ENCODE measurements around the gene BZW1. TPM values are rescaled to one million over a fixed set of nuclear protein-coding genes. Genes with fewer than 3 reads are reported as not detected.
"Not testable (repeated sequence)": the region's sequence is repeated elsewhere in the genome, so short reads cannot be mapped to it uniquely, and the experiment has no call there.

The BZW1 gene
- total RNA-seq, 2 donors from 2014 or later = 492 to 527 TPM

DNA sequence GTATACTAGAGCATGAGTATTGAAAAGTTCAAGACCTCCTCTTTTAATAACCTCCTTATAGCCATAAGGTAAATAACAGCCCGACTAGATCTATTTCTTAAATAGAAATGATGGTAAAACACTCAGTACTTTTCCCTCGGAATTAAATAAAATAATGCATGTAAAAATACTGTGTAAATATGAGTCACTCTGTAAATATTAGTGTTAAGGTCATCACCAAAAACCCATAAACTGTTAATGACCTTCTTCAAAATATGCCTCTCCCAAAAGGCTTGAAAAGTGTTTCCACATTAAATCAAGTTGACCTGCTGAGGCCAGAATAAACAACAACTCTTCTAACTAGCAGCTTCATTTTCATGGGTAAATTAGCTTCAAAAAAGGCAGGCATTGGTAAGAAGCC is 25.3 kb upstream of the BZW1 start:
- ATAC-seq (no peak), DNase-seq (ENCODE audit: low spot score in 2 of 2) (no peak)
- H3K9me3 Mint-ChIP-seq = no peaks in the 10 kb centered on the region
- H3K27ac Mint-ChIP-seq = no peak overlapping the region
- no peaks in the 10 kb centered on the region for H3K36me3 Mint-ChIP-seq

DNA sequence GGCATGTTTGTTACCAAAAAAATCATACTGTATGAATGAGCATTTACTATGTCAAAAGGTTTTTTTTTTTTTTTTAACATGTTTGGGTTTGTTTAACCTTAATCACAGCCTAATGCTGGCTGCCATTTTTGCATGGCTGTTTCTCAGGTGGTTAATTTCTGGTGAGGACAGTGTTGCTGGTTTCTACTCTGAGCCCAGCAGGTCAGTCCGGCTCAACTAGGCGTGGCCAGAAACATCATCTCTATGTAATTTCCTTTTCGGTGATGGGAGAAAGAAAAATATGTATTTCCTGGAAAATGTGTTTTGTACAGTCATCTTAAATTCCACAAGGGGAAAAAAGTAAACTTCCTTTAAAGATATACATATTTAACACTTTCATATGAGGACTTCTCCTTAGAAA is 24.9 kb upstream of the BZW1 start:
- no peaks in the 10 kb centered on the region for H3K36me3 Mint-ChIP-seq
- no peak overlapping the region for H3K27ac Mint-ChIP-seq
- ATAC-seq (no peak), DNase-seq (ENCODE audit: low spot score in 2 of 2) (no peak)
- H3K9me3 Mint-ChIP-seq = no peaks in the 10 kb centered on the region

DNA sequence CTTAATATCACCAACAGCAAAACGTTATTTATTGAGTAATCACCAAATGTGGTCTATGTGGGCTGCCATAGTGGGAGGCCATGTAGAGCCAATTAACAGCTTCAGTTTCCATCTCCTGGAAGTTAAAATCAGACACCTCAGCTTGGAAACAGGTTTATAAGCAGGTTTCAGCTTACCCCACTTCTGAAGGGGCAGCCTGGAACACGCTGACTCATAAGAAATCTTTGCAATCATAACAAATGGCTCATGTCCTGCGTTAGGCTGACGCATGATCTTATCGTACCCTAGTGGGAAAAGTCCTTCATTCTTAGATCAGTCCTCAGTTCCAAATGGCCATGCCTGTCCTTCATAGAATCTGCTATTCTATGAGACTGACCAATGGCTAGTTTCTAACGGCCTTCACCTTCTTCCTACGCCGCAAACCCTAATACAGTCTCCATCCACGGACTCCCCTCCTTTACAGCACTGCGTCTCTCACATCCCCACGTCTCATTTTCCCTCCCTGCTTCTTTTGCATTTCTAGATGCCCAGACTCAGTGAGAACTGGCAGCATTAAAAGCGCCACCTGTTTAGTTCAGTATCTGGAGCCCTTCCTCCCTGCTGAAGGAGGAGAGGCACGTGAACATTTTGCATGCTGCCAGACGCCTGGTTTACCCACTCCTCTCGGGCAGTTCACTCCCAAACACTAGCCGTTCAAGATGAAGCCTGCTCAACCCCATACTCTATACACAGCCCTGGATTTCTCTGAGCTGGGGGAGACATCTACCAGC is 24.2 kb upstream of the BZW1 start:
- Mint-ChIP-seq H3K27ac (no peak overlapping the region), H3K36me3 (no peaks in the 10 kb centered on the region), H3K9me3 (no peaks in the 10 kb centered on the region)
- peak; percentile 46 to 79 for ATAC-seq
- DNase-seq (ENCODE audit: low spot score in 2 of 2) = no peak

DNA sequence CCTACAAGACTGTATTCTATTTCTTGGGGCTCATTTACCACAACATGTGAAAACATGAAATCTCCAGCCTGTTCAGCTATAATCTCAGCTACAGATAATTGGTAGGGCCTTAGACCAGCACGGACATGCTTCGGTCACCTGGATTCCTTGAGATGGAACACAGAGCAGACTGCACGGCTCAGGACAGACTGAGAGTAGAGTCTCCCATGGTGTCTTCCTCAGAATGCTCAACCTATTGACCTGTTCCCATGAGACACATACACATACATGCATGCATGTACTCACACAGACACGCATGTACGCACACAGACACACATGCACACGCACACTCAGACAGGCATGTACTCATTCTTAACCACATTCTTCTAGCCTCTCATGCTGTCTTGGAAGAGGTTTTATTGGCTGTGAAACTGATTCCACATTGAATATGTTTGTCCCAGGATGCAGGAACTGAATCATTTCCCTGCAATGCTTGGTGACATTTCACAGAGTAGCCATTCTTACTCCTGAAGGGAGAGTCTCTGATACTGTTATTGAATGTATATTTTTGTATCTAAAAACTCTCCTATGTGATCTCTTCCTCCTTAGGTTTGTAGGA is 23.5 kb upstream of the BZW1 start:
- DNase-seq (ENCODE audit: low spot score in 2 of 2) (no peak), ATAC-seq (peak in 1 of 2 donors; percentile 28)
- peaks cover 0 to 4% of the 10 kb centered on the region in 2 donors for H3K9me3 Mint-ChIP-seq
- no peak overlapping the region for H3K27ac Mint-ChIP-seq
- no peaks in the 10 kb centered on the region for H3K36me3 Mint-ChIP-seq

DNA sequence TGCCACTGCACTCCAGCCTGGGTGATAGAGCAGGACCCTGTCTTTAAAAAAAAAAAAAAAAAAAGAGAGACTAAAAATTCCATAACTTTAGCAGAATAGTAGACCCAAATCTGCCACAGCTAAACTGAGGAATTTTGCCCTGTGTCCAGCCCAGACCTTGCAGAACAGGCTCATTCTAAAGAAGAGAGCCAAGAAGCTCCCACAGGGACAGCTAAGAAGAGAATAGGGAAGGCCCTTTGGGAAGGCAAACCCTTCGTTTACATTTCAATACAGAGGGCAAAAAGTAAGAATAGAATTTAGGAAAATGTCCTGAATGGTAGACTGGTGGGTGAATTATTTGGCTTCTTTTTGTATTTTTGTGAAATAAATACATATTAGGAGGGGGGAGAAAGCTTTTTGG is 21.5 kb upstream of the BZW1 start:
- DNase-seq (ENCODE audit: low spot score in 2 of 2) (no peak), ATAC-seq (no peak)
- H3K27ac Mint-ChIP-seq = no peak overlapping the region
- H3K9me3 Mint-ChIP-seq = peaks cover 0 to 4% of the 10 kb centered on the region in 2 donors
- H3K36me3 Mint-ChIP-seq = no peaks in the 10 kb centered on the region

DNA sequence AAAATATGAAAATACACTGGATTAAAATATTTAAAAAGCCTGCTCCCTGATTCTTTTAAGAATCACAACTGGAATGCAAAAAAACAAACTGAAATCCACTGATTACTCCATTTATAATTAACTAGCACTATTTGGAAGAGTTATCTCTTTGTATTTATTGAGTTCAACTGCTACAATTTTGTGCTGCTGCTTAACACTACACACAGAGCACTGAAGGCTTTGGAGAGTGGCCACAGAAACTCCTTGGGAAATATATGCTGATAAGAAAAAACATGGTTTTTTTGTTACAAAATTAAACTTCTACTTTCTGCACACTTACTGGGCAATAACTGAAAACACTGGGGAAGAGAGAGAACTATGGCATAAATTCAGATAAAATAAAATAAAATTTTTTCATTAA is 19.8 kb upstream of the BZW1 start:
- peaks cover 0 to 4% of the 10 kb centered on the region in 2 donors for H3K9me3 Mint-ChIP-seq
- H3K27ac Mint-ChIP-seq = no peak overlapping the region
- DNase-seq (ENCODE audit: low spot score in 2 of 2) = no peak

DNA sequence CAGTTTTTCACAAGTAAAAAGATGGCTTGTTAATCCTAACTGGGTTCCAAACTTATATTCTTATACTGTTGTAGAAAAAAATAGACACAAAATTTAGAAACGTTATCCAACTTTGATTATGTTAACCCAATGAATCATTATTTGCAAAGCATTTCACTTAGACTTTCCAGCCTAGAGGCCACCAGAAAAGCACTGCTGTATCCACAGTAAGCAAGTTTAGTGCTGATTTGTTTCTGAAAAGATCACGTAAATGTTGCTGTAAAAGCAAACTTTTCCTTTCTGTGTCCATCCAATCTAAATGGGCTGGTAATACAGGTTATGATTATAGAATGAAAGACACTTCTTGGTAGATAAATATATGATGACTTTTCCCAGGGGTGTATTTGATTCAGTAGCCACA is 17.6 kb upstream of the BZW1 start:
- ATAC-seq (no peak), DNase-seq (ENCODE audit: low spot score in 2 of 2) (no peak)
- Mint-ChIP-seq H3K36me3 (no peaks in the 10 kb centered on the region), H3K9me3 (peaks cover 0 to 4% of the 10 kb centered on the region in 2 donors), H3K27ac (no peak overlapping the region)

More for the DNA sequence above, 19.8 kb upstream of the BZW1 start:
- ATAC-seq = no peak
- H3K36me3 Mint-ChIP-seq = no peaks in the 10 kb centered on the region

DNA sequence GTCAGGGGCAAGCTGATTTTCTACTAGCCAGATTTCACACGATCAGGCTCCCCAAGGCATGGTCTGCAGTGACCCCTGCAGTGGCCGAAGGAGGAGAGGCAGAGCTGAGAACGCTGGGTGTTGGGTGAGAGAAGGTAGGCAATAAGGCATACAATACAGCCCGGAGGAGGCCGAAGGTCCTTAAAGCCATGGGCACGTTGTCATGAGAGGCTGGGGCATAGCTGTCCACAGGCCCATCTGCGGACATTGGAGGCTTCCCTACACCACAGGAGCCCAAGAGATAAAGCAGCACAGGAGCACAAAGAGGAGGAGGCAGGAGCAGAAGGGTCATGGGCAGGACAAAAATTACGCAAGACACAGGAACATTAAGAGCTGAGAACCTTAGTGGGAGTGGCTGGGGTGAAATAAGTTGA is 16.7 kb upstream of the BZW1 start:
- no peak for ATAC-seq
- peaks cover 0 to 4% of the 10 kb centered on the region in 2 donors for H3K9me3 Mint-ChIP-seq
- H3K36me3 Mint-ChIP-seq = no peaks in the 10 kb centered on the region
- no peak for DNase-seq (ENCODE audit: low spot score in 2 of 2)
- H3K27ac Mint-ChIP-seq = no peak overlapping the region

DNA sequence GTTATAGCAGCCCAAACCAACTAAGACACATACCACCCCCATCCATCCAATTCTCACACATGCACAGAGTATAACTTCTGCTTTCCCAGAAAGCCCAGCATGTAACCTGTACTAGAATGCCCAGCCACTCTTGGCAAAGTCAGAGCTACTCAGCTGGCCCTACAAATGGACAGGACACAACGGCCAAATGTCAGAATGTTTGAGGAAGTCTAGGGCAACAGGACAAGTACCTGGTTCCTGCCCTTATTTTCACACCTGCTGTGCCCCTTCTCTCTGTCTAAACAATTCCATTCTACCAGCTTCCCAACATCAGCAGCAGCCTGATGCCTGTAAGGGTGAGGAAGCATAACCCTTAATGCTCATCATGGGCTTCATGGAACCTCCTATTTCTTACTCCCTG is 15.1 kb upstream of the BZW1 start:
- ATAC-seq = no peak
- H3K36me3 Mint-ChIP-seq = peaks cover 2% of the 10 kb centered on the region in 2 donors
- no peak for DNase-seq (ENCODE audit: low spot score in 2 of 2)
- H3K27ac Mint-ChIP-seq = peak overlapping the region in 1 of 2 donors; percentile 70
- peaks cover 0 to 5% of the 10 kb centered on the region in 2 donors for H3K9me3 Mint-ChIP-seq

DNA sequence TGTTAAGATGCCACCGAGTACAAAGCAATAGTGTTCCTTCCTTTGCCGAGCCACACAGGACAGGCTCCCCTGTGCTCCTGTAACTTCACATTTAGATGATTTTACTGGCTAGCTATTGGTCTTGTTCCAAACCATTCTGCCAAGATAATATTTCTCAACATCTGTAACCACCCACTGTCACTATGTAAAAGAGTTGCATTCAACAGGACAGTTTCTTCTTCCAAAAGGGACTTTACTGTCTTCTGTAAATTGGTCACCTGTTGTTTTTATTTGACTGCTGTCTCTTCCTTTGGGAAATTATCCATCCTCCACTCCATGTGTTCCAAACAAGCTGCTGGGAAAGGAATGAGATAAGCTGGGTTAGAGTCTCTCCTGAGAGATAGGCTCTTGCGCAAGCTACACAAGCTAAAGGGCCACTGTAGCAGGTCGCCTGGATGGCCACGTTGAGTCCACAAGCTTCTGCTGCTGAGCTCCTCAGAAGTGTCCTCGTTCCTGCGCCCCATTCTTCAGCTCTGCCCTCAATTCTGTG is 14.4 kb upstream of the BZW1 start:
- DNase-seq (ENCODE audit: low spot score in 2 of 2) (no peak), ATAC-seq (no peak)
- H3K9me3 Mint-ChIP-seq = peaks cover 0 to 9% of the 10 kb centered on the region in 2 donors
- H3K36me3 Mint-ChIP-seq = peaks cover 5 to 7% of the 10 kb centered on the region in 2 donors
- H3K27ac Mint-ChIP-seq = no peak overlapping the region

DNA sequence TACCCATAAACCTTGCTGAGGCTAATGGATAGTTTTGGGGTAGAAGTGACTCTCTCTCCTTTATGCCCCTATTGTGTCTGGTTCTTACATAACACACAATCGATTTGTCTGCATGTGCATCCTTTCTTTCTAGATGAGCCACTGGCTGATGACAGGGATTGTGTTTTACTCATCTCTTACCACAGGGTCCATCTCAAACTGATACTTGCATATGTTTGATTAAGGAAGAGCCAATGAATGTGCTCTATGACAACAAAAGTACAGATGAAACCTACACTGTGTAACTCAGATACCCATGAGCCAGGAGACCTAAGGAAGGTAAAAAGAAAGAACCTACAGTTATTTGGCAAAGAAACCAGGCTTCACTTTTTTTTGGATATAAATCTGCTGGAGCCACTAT is 13.2 kb upstream of the BZW1 start:
- peak; percentile 91 to 100 for ATAC-seq
- no peak overlapping the region for H3K27ac Mint-ChIP-seq
- no peak for DNase-seq (ENCODE audit: low spot score in 2 of 2)
- peaks cover 5 to 7% of the 10 kb centered on the region in 2 donors for H3K36me3 Mint-ChIP-seq
- peaks cover 0 to 5% of the 10 kb centered on the region in 2 donors for H3K9me3 Mint-ChIP-seq

DNA sequence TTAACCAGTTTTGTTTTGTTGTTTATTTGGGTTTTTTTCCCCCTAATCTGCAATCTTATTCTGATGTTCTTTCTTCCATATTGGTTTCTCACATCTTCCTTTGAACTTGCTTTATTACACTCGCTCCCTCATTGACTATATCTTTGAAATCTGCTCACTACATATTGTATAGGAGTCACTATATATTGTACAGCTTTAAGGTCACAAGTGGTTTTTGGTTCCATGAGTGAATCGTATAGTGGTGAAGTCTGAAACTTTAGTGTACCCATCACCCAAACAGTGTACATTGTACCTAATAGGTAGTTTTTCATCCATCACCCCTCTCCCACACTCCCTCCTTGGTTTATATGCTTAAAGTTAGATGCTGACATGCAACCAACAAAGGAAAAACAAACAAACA is 11.3 kb upstream of the BZW1 start:
- H3K27ac Mint-ChIP-seq = no peak overlapping the region
- peaks cover 5 to 7% of the 10 kb centered on the region in 2 donors for H3K36me3 Mint-ChIP-seq
- DNase-seq (ENCODE audit: low spot score in 2 of 2) (no peak), ATAC-seq (peak in 1 of 2 donors; percentile 77)
- peaks cover 0 to 5% of the 10 kb centered on the region in 2 donors for H3K9me3 Mint-ChIP-seq

DNA sequence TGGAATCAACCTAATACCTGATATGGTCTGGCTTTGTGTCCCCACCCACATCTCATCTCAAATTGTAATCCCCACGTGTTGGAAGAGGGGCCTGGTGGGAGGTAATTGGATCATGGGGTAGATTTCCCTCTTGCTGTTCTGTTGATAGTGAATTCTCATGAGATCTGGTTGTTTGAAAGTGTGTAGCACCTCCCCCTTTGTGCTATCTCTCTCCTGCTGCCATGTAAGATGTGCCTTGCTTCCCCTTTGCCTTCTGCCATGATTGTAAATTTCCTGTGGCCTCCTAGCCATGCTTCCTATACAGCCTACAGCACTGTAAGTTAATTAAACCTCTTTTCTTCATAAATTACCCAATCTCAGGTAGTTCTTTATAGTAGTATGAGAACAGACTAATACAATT is 10.3 kb upstream of the BZW1 start:
- H3K9me3 Mint-ChIP-seq; H3K27ac Mint-ChIP-seq; H3K36me3 Mint-ChIP-seq; ATAC-seq; DNase-seq (ENCODE audit: low spot score in 2 of 2): not testable (repeated sequence)

DNA sequence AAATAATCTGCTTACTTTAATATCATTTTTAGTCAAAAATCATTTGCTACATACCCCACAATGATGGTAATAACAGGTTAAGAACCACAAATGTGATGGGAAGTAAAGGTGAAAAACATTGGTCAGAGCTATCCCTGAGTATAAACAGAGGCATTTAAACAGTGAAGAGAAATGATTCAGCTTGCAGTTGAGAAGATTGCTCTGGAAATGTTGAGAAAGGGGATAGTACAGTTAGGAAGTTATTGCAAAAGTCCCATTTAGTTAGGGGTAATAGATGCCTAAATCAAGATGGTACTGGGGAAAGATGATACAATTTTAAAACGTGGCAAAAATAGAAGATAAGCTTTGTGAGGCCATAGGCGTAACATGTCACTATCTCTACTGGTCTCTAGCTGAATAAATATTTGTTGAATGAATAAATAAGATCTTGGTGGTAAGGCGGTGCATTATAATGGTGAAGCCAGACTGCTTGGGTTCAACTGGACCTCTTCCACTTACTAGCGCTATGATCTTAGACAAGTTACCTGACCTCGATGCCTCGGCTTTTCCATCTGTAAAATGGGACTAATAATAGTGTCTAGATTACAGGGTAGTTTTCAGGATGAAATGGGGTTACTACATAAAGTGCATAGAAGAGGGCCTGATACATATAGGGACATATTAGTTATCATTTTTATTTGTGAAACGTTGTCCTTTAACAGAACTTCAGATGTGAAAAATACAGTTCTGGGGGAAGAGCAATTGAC is 2.0 kb upstream of the BZW1 start:
- no peaks in the 10 kb centered on the region for H3K9me3 Mint-ChIP-seq
- DNase-seq (ENCODE audit: low spot score in 2 of 2) (no peak), ATAC-seq (no peak)
- peaks cover 21 to 22% of the 10 kb centered on the region in 2 donors for H3K36me3 Mint-ChIP-seq
- H3K27ac Mint-ChIP-seq = peak overlapping the region in 1 of 2 donors; percentile 100

DNA sequence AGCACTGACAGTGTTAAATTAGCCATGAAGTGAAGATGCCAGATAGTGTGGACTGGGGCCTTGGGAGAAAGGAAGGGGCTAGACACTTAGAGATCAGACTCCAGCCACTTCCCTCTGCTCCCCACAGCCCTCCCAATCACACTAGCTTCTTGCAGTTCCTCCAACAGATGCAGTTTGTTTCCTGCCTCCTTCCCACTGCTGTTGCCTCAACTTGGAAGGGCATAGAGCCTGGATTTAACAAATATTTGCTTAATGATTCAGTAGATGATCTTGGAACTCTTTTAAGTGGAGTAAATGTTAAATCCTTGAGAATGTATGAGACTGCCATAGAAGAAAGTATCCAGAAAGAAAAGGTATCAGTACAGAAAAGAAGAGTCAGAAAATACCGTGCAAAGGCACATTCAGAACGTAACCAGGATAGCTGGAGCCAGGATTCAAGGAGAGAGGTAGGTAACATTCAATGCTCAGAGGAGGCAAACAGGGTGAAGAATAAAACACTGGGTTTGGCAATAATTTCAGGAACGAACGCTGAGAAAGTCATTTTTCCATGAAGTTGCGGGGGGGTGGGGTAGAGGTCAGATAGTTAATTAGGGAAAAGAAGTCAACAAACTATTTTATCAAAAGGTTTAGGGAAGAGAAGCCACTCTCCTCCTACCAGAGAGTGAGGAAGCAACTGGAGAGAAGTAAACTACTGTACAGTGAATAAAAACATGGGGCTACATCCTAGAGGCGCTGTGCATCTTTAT is 1.3 kb upstream of the BZW1 start:
- Mint-ChIP-seq H3K9me3 (no peaks in the 10 kb centered on the region), H3K27ac (peak overlapping the region in 1 of 2 donors; percentile 100), H3K36me3 (peaks cover 28 to 30% of the 10 kb centered on the region in 2 donors)
- DNase-seq (ENCODE audit: low spot score in 2 of 2) (no peak), ATAC-seq (no peak)

DNA sequence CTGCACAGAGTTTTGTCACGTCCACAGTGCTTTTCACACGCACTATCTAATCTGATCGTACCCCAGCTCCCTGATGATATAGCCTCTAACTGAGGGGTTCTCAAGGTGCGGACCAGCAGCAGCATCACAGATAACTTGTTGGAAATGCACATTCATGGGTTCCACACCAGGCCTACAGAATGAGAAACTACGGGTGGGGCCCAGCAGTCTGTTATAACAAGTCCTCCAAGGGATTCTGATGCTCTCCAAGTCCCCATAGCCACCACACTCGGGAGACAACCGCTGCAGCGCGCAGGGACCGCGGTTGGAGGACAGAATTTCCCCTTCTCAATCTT is 745 bp upstream of the BZW1 start:
- Mint-ChIP-seq H3K36me3 (peaks cover 34 to 35% of the 10 kb centered on the region in 2 donors), H3K27ac (peak overlapping the region; percentile 77 to 100), H3K9me3 (no peaks in the 10 kb centered on the region)
- no peak for ATAC-seq
- no peak for DNase-seq (ENCODE audit: low spot score in 2 of 2)

All from activated naive CD4-positive, alpha-beta T cell treated with anti-CD3 and anti-CD28 coated beads, Interleukin-2, amount 50 U/mL, for 72 hours (primary cell).